CD4-positive, alpha-beta T cell (primary cell): Measurements from ENCODE around the gene PTPRN2. TPM values are rescaled to one million over a fixed set of nuclear protein-coding genes. Genes with fewer than 3 reads are reported as not detected.

Experiments
- ATAC-seq: fragments of 200-7000 bp; cut with Tn5 transposase; one replicate; pipeline ENCODE4 v1.10.0; 2022; ENCODE audit warnings: mild to moderate bottlenecking; ENCODE audit not compliant: poor library complexity
- CTCF ChIA-PET: fragments of 350-600 bp; sonication (Branson Sonifier 250); formaldehyde crosslinking; loops from one replicate; lab custom pipeline; 2021; ENCODE audit warnings: antibody characterized with exemption, inconsistent platforms; lab: Charles Lee
- POLR2A ChIA-PET: fragments of 350-600 bp; sonication (Branson Sonifier 250); formaldehyde crosslinking; loops from one replicate; lab custom pipeline; 2021; ENCODE audit warnings: antibody characterized with exemption, inconsistent platforms; lab: Charles Lee
- DNase-seq, 14 experiments: peaks; one replicate each; pipeline ENCODE4 v3.0.0-alpha.2; 2013 to 2020; ENCODE audit warnings: mixed read lengths in 2 of 14
- H3K27ac ChIP-seq, 2 donors: one replicate each; pipeline versions ENCODE4 v1.5.1 to v1.7.0; 2013; ENCODE audit warnings: low read length in 2 of 2, low read depth in 1 of 2, mild to moderate bottlenecking in 1 of 2
- H3K27me3 ChIP-seq, 2 experiments: 1 replicate in 1 of 2; 2 replicates in 1 of 2; pipeline versions ENCODE4 v1.6.1 to v1.7.0; 2013; ENCODE audit warnings: low read length in 2 of 2, control low read depth in 1 of 2, mild to moderate bottlenecking in 1 of 2, moderate library complexity in 1 of 2; ENCODE audit not compliant: insufficient read depth in 2 of 2, control insufficient read depth in 1 of 2
- H3K36me3 ChIP-seq: one replicate; pipeline ENCODE4 v1.6.1; 2013; ENCODE audit warnings: low read length, control low read depth; ENCODE audit not compliant: insufficient read depth
- H3K4me1 ChIP-seq: one replicate; pipeline ENCODE4 v1.6.1; 2013; ENCODE audit warnings: low read length, control low read depth; ENCODE audit not compliant: insufficient read depth
- H3K4me3 ChIP-seq: one replicate; pipeline ENCODE4 v1.5.1; 2013; ENCODE audit warnings: mild to moderate bottlenecking, low read length, moderate library complexity
- H3K9me3 ChIP-seq, 2 experiments: 1 replicate in 1 of 2; 2 replicates in 1 of 2; pipeline versions ENCODE4 v1.6.1 to v1.7.0; 2013; ENCODE audit warnings: low read length in 2 of 2, mild to moderate bottlenecking in 2 of 2, control low read depth in 1 of 2, moderate library complexity in 1 of 2; ENCODE audit not compliant: control insufficient read depth in 1 of 2, insufficient read depth in 1 of 2
- H3K27ac Mint-ChIP-seq: one replicate; pipeline ENCODE4 v1.8.0; 2020; ENCODE audit warnings: mixed read lengths
- H3K27me3 Mint-ChIP-seq: one replicate; pipeline ENCODE4 v1.8.0; 2021; ENCODE audit warnings: mixed read lengths
- H3K36me3 Mint-ChIP-seq: one replicate; pipeline ENCODE4 v1.8.0; 2021; ENCODE audit warnings: low read depth, mixed read lengths
- H3K4me1 Mint-ChIP-seq: one replicate; pipeline ENCODE4 v1.8.0; 2021; ENCODE audit warnings: low read depth, mixed read lengths
- H3K4me3 Mint-ChIP-seq: one replicate; pipeline ENCODE4 v1.8.0; 2020; ENCODE audit warnings: mild to moderate bottlenecking, mixed read lengths
- H3K9me3 Mint-ChIP-seq: one replicate; pipeline ENCODE4 v1.8.0; 2020; ENCODE audit warnings: mixed read lengths
- intact Hi-C, 2 experiments: fragments of 100-400 bp; cut with DNase I in 1 of 2; cut with micrococcal nuclease in 1 of 2; formaldehyde crosslinking; loops; one replicate each; pipeline versions ENCODE4 v1.15.1 to v1.9.0; 2023 to 2025; cut with DNase I, micrococcal nuclease
- total RNA-seq, 174 experiments: library from RNA in 2 of 174; stranded (reverse) in 2 of 174; gene quantifications; one replicate each; pipeline ENCODE4 v1.2.3 and lab custom pipeline; 2021 to 2026
- TF ChIP-seq, protein P1 (sequence below): fragments of 200-600 bp; IDR thresholded peaks from one replicate; pipeline ENCODE4 v1.8.0; 2022; ENCODE audit warnings: antibody characterized with exemption, mild to moderate bottlenecking

Gene PTPRN2
- total RNA-seq, 2 experiments from 2014 or later: 0.34 to 0.44 TPM

DNA sequence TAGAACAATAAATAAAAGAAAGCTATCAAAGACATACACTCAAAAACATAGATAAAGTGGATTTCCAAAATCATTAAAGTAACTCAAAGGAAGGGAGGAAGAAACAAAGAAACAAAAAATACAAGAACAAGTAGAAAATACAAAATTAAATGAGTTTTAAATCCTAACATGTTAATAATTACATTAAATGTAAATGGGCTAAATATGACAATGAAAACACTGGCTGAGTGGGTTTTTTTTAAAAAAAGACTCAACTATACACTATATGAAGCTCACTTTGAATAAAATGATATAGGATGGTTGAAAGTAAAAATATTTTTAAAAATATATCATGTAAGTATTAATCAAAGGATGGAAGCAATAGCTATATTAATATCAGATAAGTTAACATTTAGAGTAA lies 371.4 kb downstream of the PTPRN2 start:
- no peaks in the 10 kb centered on the region for H3K4me1 ChIP-seq
- no peaks in the 10 kb centered on the region for H3K36me3 ChIP-seq
- H3K4me3 Mint-ChIP-seq: no peak overlapping the region
- peaks cover 6% of the 10 kb centered on the region for H3K27me3 Mint-ChIP-seq
- DNase-seq (no peak), ATAC-seq (no peak)
- intact Hi-C loops: no loop called here
- TF ChIP-seq, protein P1, sequence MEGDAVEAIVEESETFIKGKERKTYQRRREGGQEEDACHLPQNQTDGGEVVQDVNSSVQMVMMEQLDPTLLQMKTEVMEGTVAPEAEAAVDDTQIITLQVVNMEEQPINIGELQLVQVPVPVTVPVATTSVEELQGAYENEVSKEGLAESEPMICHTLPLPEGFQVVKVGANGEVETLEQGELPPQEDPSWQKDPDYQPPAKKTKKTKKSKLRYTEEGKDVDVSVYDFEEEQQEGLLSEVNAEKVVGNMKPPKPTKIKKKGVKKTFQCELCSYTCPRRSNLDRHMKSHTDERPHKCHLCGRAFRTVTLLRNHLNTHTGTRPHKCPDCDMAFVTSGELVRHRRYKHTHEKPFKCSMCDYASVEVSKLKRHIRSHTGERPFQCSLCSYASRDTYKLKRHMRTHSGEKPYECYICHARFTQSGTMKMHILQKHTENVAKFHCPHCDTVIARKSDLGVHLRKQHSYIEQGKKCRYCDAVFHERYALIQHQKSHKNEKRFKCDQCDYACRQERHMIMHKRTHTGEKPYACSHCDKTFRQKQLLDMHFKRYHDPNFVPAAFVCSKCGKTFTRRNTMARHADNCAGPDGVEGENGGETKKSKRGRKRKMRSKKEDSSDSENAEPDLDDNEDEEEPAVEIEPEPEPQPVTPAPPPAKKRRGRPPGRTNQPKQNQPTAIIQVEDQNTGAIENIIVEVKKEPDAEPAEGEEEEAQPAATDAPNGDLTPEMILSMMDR: no peak
- H3K4me1 Mint-ChIP-seq: no peaks in the 10 kb centered on the region
- no peak overlapping the region for H3K27ac Mint-ChIP-seq
- peaks cover 5 to 8% of the 10 kb centered on the region in 2 experiments for H3K9me3 ChIP-seq
- ChIA-PET POLR2A (no interaction called here), CTCF (no interaction called here)
- no peak overlapping the region for H3K4me3 ChIP-seq
- H3K9me3 Mint-ChIP-seq: peaks cover 32% of the 10 kb centered on the region
- no peak overlapping the region for H3K27ac ChIP-seq
- H3K27me3 ChIP-seq: no peaks in the 10 kb centered on the region
- H3K36me3 Mint-ChIP-seq: no peaks in the 10 kb centered on the region

DNA sequence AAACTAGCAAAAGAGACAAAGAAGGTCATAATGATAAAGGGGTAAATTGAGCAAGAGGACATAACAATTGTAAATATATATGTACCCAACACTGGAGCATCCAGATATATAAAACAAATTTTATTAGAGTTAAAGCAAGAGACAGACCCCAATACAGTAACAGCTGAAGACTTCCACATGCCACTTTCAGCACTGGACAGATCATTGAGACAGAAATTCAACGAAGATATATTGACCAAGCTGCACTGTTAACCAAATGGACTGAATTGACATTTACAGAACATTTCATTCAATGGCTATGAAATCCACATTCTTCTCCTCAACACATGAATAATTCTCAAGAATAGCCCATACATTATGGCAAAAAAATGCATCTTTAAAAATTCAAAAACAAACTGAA lies 378.2 kb downstream of the PTPRN2 start:
- intact Hi-C loops: no loop called here
- H3K4me3 Mint-ChIP-seq: no peak overlapping the region
- peaks cover 19% of the 10 kb centered on the region for H3K9me3 Mint-ChIP-seq

DNA sequence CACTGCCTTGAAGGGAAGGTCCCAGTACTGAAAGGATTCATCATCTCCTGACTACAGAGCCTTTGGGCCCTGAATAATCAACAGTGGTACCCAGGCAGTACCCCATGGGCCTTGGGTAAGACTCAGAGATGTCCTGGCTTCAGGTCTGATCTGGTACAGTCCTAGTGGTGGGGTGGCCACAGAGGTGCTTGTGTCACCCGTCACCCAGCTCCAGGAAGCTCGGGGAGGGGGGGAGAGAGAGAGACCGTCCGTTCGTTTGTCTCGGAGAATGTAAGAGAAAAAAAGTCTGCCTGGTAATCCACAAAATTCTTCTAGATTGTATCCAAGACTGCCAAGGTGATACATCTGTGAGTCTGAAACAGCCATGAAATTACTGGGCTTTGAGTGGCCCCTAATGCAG lies 381.3 kb downstream of the PTPRN2 start:
- DNase-seq (no peak), ATAC-seq (no peak)
- intact Hi-C loops: no loop called here
- H3K27me3 ChIP-seq: peaks cover 12 to 22% of the 10 kb centered on the region in 2 experiments
- Mint-ChIP-seq H3K4me1 (no peaks in the 10 kb centered on the region), H3K27ac (no peak overlapping the region), H3K36me3 (no peaks in the 10 kb centered on the region), H3K9me3 (peaks cover 12% of the 10 kb centered on the region), H3K27me3 (peaks cover 40% of the 10 kb centered on the region), H3K4me3 (no peak overlapping the region)
- TF ChIP-seq, protein P1: no peak
- POLR2A ChIA-PET: no interaction called here
- CTCF ChIA-PET: no interaction called here
- H3K9me3 ChIP-seq: peaks cover 0 to 18% of the 10 kb centered on the region in 2 experiments
- H3K4me1 ChIP-seq: no peaks in the 10 kb centered on the region
- no peaks in the 10 kb centered on the region for H3K36me3 ChIP-seq
- no peak overlapping the region for H3K4me3 ChIP-seq
- no peak overlapping the region for H3K27ac ChIP-seq

More for the DNA sequence above, 378.2 kb downstream of the PTPRN2 start:
- Mint-ChIP-seq H3K36me3 (no peaks in the 10 kb centered on the region), H3K27me3 (peaks cover 21% of the 10 kb centered on the region), H3K4me1 (no peaks in the 10 kb centered on the region), H3K27ac (no peak overlapping the region)
- TF ChIP-seq, protein P1: no peak
- ATAC-seq: no peak
- Histone ChIP-seq H3K4me1 (no peaks in the 10 kb centered on the region), H3K27me3 (peaks cover 7 to 12% of the 10 kb centered on the region in 2 experiments), H3K36me3 (no peaks in the 10 kb centered on the region), H3K4me3 (no peak overlapping the region), H3K9me3 (peaks cover 0 to 6% of the 10 kb centered on the region in 2 experiments), H3K27ac (no peak overlapping the region)
- ChIA-PET POLR2A (no interaction called here), CTCF (no interaction called here)
- no peak for DNase-seq
